Mesenchymal stem cell (in vitro differentiated cells and primary cell): ENCODE measurements around the gene SCARB1.

Experiments
- DNase-seq: peaks from one replicate; pipeline ENCODE4 v3.0.0-alpha.2; 2013
- H2AFZ ChIP-seq: one replicate; pipeline ENCODE4 v1.6.1; 2013; ENCODE audit warnings: low read depth, mild to moderate bottlenecking, control low read depth, inconsistent platforms, low read length, moderate library complexity
- H2AK5ac ChIP-seq: 2 replicates; pipeline ENCODE4 v1.6.1; 2013; ENCODE audit warnings: low read length, moderate library complexity, mild to moderate bottlenecking, inconsistent platforms; ENCODE audit not compliant: severe bottlenecking
- H2BK120ac ChIP-seq: one replicate; pipeline ENCODE4 v1.6.1; 2013; ENCODE audit warnings: low read depth, mild to moderate bottlenecking, inconsistent platforms, low read length, moderate library complexity
- H2BK12ac ChIP-seq, 2 experiments: one replicate each; pipeline ENCODE4 v1.6.1; 2013; ENCODE audit warnings: inconsistent platforms in 2 of 2, low read length in 2 of 2, mild to moderate bottlenecking in 2 of 2, moderate library complexity in 2 of 2, control low read depth in 1 of 2
- H2BK15ac ChIP-seq: one replicate; pipeline ENCODE4 v1.6.1; 2013; ENCODE audit warnings: mild to moderate bottlenecking, low read depth, inconsistent platforms; ENCODE audit not compliant: poor library complexity, severe bottlenecking
- H2BK5ac ChIP-seq: 2 replicates; pipeline ENCODE4 v1.6.1; 2013; ENCODE audit warnings: low read depth, mild to moderate bottlenecking, low read length, control low read depth, inconsistent platforms; ENCODE audit not compliant: poor library complexity, severe bottlenecking
- H3K14ac ChIP-seq, 2 experiments: one replicate each; pipeline ENCODE4 v1.6.1; 2013; ENCODE audit warnings: inconsistent platforms in 2 of 2, low read length in 2 of 2, control low read depth in 1 of 2, mild to moderate bottlenecking in 1 of 2, moderate library complexity in 1 of 2
- H3K18ac ChIP-seq, 2 experiments: one replicate each; pipeline ENCODE4 v1.6.1; 2013; ENCODE audit warnings: inconsistent platforms in 2 of 2, low read length in 2 of 2, control low read depth in 1 of 2, low read depth in 1 of 2, mild to moderate bottlenecking in 1 of 2
- H3K23ac ChIP-seq, 2 experiments: one replicate each; pipeline ENCODE4 v1.6.1; 2013; ENCODE audit warnings: inconsistent platforms in 2 of 2, low read length in 2 of 2, mild to moderate bottlenecking in 2 of 2, moderate library complexity in 2 of 2, control low read depth in 1 of 2
- H3K27ac ChIP-seq: 2 replicates; pipeline ENCODE4 v1.5.1; 2013; ENCODE audit warnings: mild to moderate bottlenecking, moderate library complexity, low read length, control low read depth, inconsistent platforms; ENCODE audit not compliant: poor library complexity, severe bottlenecking
- H3K27me3 ChIP-seq, 2 experiments: 2 replicates each; pipeline versions ENCODE4 v1.6.1 to v1.7.0; 2013; ENCODE audit warnings: low read length in 2 of 2, mild to moderate bottlenecking in 2 of 2, moderate library complexity in 2 of 2, control low read depth in 1 of 2, inconsistent platforms in 1 of 2; ENCODE audit not compliant: control insufficient read depth in 1 of 2, insufficient read depth in 1 of 2
- H3K36me3 ChIP-seq, 2 experiments: 2 replicates each; pipeline versions ENCODE4 v1.6.1 to v1.7.0; 2013; ENCODE audit warnings: low read length in 2 of 2, control low read depth in 1 of 2, inconsistent platforms in 1 of 2, low read depth in 1 of 2, mild to moderate bottlenecking in 1 of 2; ENCODE audit not compliant: insufficient read depth in 2 of 2, control insufficient read depth in 1 of 2
- H3K4ac ChIP-seq, 2 experiments: one replicate each; pipeline ENCODE4 v1.6.1; 2013; ENCODE audit warnings: inconsistent platforms in 2 of 2, low read length in 2 of 2, mild to moderate bottlenecking in 2 of 2, moderate library complexity in 2 of 2, control low read depth in 1 of 2, low read depth in 1 of 2
- H3K4me1 ChIP-seq: 2 replicates; pipeline ENCODE4 v1.6.1; 2013; ENCODE audit warnings: low read depth, low read length, control low read depth; ENCODE audit not compliant: control insufficient read depth, insufficient read depth
- H3K4me2 ChIP-seq: 2 replicates; pipeline ENCODE4 v1.6.1; 2013; ENCODE audit warnings: low read length, mild to moderate bottlenecking, inconsistent platforms; ENCODE audit not compliant: poor library complexity, severe bottlenecking
- H3K4me3 ChIP-seq, 2 experiments: 2 replicates each; pipeline versions ENCODE4 v1.5.1 to v1.7.0; 2013; ENCODE audit warnings: low read length in 2 of 2, mild to moderate bottlenecking in 2 of 2, control low read depth in 1 of 2, low read depth in 1 of 2; ENCODE audit not compliant: insufficient read depth in 1 of 2
- H3K79me1 ChIP-seq: replicated peaks from 2 replicates; pipeline ENCODE4 v1.6.1; 2013; ENCODE audit warnings: mild to moderate bottlenecking, control low read depth, low read length, inconsistent platforms; ENCODE audit not compliant: poor library complexity, severe bottlenecking
- H3K9ac ChIP-seq: 2 replicates; pipeline ENCODE4 v1.7.0; 2013; ENCODE audit warnings: mild to moderate bottlenecking, low read length, moderate library complexity
- H3K9me3 ChIP-seq: 2 replicates; pipeline ENCODE4 v1.7.0; 2013; ENCODE audit warnings: mild to moderate bottlenecking, low read length; ENCODE audit not compliant: control insufficient read depth
- H4K8ac ChIP-seq: one replicate; pipeline ENCODE4 v1.6.1; 2013; ENCODE audit warnings: inconsistent platforms, mild to moderate bottlenecking, low read length, moderate library complexity
- H4K91ac ChIP-seq: one replicate; pipeline ENCODE4 v1.6.1; 2013; ENCODE audit warnings: mild to moderate bottlenecking, low read length, inconsistent platforms
- WGBS: methylation state at CpG from one replicate; pipeline ENCODE4 v1.1.7; 2013; ENCODE audit warnings: mixed read lengths; 5-methylcytosine and 5-hydroxymethylcytosine counted together

Gene SCARB1

GRCh38 chr12:124861492-124861891 lies 2.2 kb downstream of the SCARB1 start:
- Histone ChIP-seq H4K8ac (no peak overlapping the region), H2AFZ (no peak overlapping the region), H3K4ac (no peak overlapping the region), H2BK15ac (no peak overlapping the region), H2BK12ac (no peak overlapping the region), H3K4me2 (no peak overlapping the region), H3K4me3 (no peak overlapping the region), H2BK5ac (no peak overlapping the region), H3K4me1 (peaks cover 17% of the 10 kb centered on the region), H3K27ac (no peak overlapping the region), H4K91ac (no peak overlapping the region), H2AK5ac (no peak overlapping the region), H3K14ac (no peak overlapping the region), H2BK120ac (no peak overlapping the region), H3K9ac (no peak overlapping the region), H3K18ac (no peak overlapping the region), H3K9me3 (no peaks in the 10 kb centered on the region), H3K36me3 (no peaks in the 10 kb centered on the region), H3K27me3 (no peaks in the 10 kb centered on the region), H3K23ac (no peak overlapping the region), H3K79me1 (peaks cover 5% of the 10 kb centered on the region)
- WGBS = 85% methylated on average over 9 of the region's 9 CpGs
- no peak for DNase-seq

DNA sequence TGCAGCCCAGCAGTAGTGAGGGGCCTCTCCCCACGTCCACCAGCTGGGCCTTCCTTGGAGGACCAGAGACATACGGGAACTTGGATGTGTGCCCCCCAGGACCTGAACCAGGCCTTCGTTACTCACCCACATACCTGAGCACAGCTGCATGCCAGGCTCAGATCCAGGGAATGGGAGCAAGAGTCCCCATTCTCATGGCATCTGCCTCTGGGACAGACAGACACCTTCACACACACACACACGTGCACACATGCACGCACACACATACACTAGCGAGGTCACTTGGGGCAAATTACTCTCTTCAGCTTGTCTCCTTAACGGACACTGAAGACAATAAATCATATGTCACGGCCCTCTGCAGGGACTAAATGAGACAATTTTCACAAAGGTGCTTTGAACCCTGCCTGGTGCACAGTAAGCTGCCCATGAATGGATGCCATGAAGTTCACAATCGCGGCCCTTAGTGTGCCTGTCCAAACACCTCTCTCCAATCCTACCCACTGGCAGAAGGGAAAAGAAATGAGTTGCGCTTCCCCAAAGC lies 5.7 kb downstream of the SCARB1 start:
- Histone ChIP-seq H3K18ac (no peak overlapping the region), H2BK15ac (no peak overlapping the region)

GRCh38 chr12:124856842-124857178 lies 6.9 kb downstream of the SCARB1 start:
- Histone ChIP-seq H3K36me3 (peaks cover 0 to 2% of the 10 kb centered on the region in 2 experiments), H2BK15ac (no peak overlapping the region), H3K18ac (no peak overlapping the region), H3K9ac (no peak overlapping the region), H3K14ac (no peak overlapping the region), H4K8ac (peak overlapping the region; percentile 51), H3K23ac (no peak overlapping the region), H3K4me2 (no peak overlapping the region), H3K9me3 (no peaks in the 10 kb centered on the region), H3K27me3 (no peaks in the 10 kb centered on the region), H2AK5ac (no peak overlapping the region), H3K4ac (no peak overlapping the region), H3K4me3 (no peak overlapping the region), H3K4me1 (peaks cover 5% of the 10 kb centered on the region), H3K27ac (no peak overlapping the region), H4K91ac (no peak overlapping the region), H2BK5ac (no peak overlapping the region), H2BK120ac (no peak overlapping the region), H3K79me1 (peaks cover 21% of the 10 kb centered on the region), H2AFZ (no peak overlapping the region), H2BK12ac (no peak overlapping the region)
- 93% methylated on average over 14 of the region's 14 CpGs for WGBS
- no peak for DNase-seq

More for the DNA sequence above, 5.7 kb downstream of the SCARB1 start:
- Histone ChIP-seq H3K79me1 (peaks cover 14% of the 10 kb centered on the region), H3K4ac (no peak overlapping the region), H3K4me3 (no peak overlapping the region), H2BK120ac (no peak overlapping the region), H3K4me1 (peaks cover 7% of the 10 kb centered on the region), H2BK5ac (no peak overlapping the region), H3K14ac (no peak overlapping the region), H3K4me2 (no peak overlapping the region), H4K91ac (no peak overlapping the region), H3K9me3 (no peaks in the 10 kb centered on the region), H3K27ac (no peak overlapping the region), H2AFZ (no peak overlapping the region), H2BK12ac (no peak overlapping the region), H4K8ac (no peak overlapping the region), H2AK5ac (no peak overlapping the region), H3K27me3 (no peaks in the 10 kb centered on the region), H3K36me3 (no peaks in the 10 kb centered on the region), H3K23ac (no peak overlapping the region), H3K9ac (no peak overlapping the region)
- WGBS = 84% methylated on average over 11 of the region's 11 CpGs
- DNase-seq = no peak

- Histone ChIP-seq H3K23ac (no peak overlapping the region), H3K18ac (peak overlapping the region in 1 of 2 experiments; percentile 40), H3K4me1 (peaks cover 5% of the 10 kb centered on the region), H3K36me3 (peaks cover 0 to 2% of the 10 kb centered on the region in 2 experiments), H3K4me2 (no peak overlapping the region), H3K27ac (no peak overlapping the region), H3K9ac (no peak overlapping the region), H2AK5ac (no peak overlapping the region), H3K14ac (peak overlapping the region in 1 of 2 experiments; percentile 14), H3K4ac (no peak overlapping the region), H2BK15ac (no peak overlapping the region), H2BK5ac (no peak overlapping the region), H2BK120ac (no peak overlapping the region), H3K4me3 (no peak overlapping the region), H3K79me1 (peaks cover 21% of the 10 kb centered on the region), H4K8ac (no peak overlapping the region), H2BK12ac (peak overlapping the region in 1 of 2 experiments; percentile 8), H4K91ac (no peak overlapping the region), H2AFZ (no peak overlapping the region), H3K9me3 (no peaks in the 10 kb centered on the region), H3K27me3 (no peaks in the 10 kb centered on the region)
- 85% methylated on average over 15 of the region's 16 CpGs for WGBS
- DNase-seq = peak; percentile 36
These were observed 7.4 kb downstream of the SCARB1 start for GRCh38 chr12:124856132-124856841.
